H1 (cell line): Measurements from ENCODE around the gene BSG. TPM values are rescaled to one million over a fixed set of nuclear protein-coding genes. Genes with fewer than 3 reads are reported as not detected.

Experiments used
- CTCF ChIA-PET: fragments of 300-600 bp; sonication (Branson Sonifier 250); formaldehyde crosslinking; loops from one replicate; lab custom pipeline; 2021; ENCODE audit not compliant: partially characterized antibody; lab: Charles Lee
- POLR2A ChIA-PET: fragments of 300-600 bp; sonication (Branson Sonifier 250); formaldehyde crosslinking; loops from one replicate; lab custom pipeline; 2021; ENCODE audit warnings: inconsistent platforms; ENCODE audit not compliant: partially characterized antibody; lab: Charles Lee
- DNase-seq, 2 experiments: peaks; one replicate each; pipeline versions ENCODE4 v3.0.0 to v3.0.0-alpha.2; 2010 to 2022; ENCODE audit warnings: low spot score in 2 of 2, low read depth in 1 of 2, mixed read lengths in 1 of 2
- FAIRE-seq: peaks from 2 replicates; lab custom pipeline; 2011; peaks lifted over from hg19 to GRCh38; lab: Jason Lieb, UNC
- H2AFZ ChIP-seq: 2 replicates; pipeline ENCODE4 v1.8.1; 2012; ENCODE audit warnings: low read length, inconsistent platforms
- H2AK5ac ChIP-seq: 2 replicates; pipeline ENCODE4 v1.6.1; 2013; ENCODE audit warnings: low read depth, low read length
- H2BK120ac ChIP-seq: replicated peaks from 2 replicates; pipeline ENCODE3; 2013; ENCODE audit warnings: low read depth, low read length, inconsistent platforms
- H2BK12ac ChIP-seq: 2 replicates; pipeline ENCODE4 v1.6.1; 2013; ENCODE audit warnings: low read depth, low read length
- H2BK15ac ChIP-seq: 2 replicates; pipeline ENCODE4 v1.6.1; 2013; ENCODE audit warnings: low read length
- H2BK20ac ChIP-seq: 2 replicates; pipeline ENCODE4 v1.6.1; 2013; ENCODE audit warnings: low read length
- H2BK5ac ChIP-seq: 2 replicates; pipeline ENCODE4 v1.6.1; 2013; ENCODE audit warnings: low read depth, low read length
- H3K14ac ChIP-seq: 2 replicates; pipeline ENCODE4 v1.6.1; 2013; ENCODE audit warnings: inconsistent platforms; ENCODE audit not compliant: insufficient read length
- H3K18ac ChIP-seq: 2 replicates; pipeline ENCODE4 v1.6.1; 2013; ENCODE audit warnings: low read length; ENCODE audit errors: extremely low read depth
- H3K23ac ChIP-seq: 2 replicates; pipeline ENCODE4 v1.6.1; 2013; ENCODE audit warnings: inconsistent platforms; ENCODE audit not compliant: insufficient read length
- H3K23me2 ChIP-seq: 2 replicates; pipeline ENCODE4 v1.6.1; 2013; ENCODE audit warnings: low read depth, low read length
- H3K27ac ChIP-seq: 2 replicates; pipeline ENCODE4 v1.6.1; 2011; ENCODE audit warnings: low read depth, low read length, inconsistent platforms
- H3K27me3 ChIP-seq, 4 experiments: replicated peaks in 1 of 4; 1 replicate in 1 of 4; 2 replicates in 3 of 4; pipeline versions ENCODE4 v1.6.1 to v1.8.1; 2011 to 2013; ENCODE audit warnings: low read length in 3 of 4, mild to moderate bottlenecking in 3 of 4, inconsistent platforms in 2 of 4, mixed read lengths in 2 of 4, moderate library complexity in 1 of 4; ENCODE audit not compliant: control insufficient read depth in 3 of 4, insufficient read depth in 3 of 4; ENCODE audit errors: extremely low read depth in 1 of 4
- H3K36me3 ChIP-seq, 4 experiments: 2 replicates each; pipeline versions ENCODE4 v1.6.1 to v1.8.1; 2011 to 2013; ENCODE audit warnings: mild to moderate bottlenecking in 4 of 4, low read length in 3 of 4, moderate library complexity in 2 of 4, control low read depth in 1 of 4, inconsistent platforms in 1 of 4; ENCODE audit not compliant: insufficient read depth in 4 of 4, control insufficient read depth in 2 of 4
- H3K4ac ChIP-seq: replicated peaks from 2 replicates; pipeline ENCODE3; 2013; ENCODE audit warnings: low read length, low read depth, mixed read lengths, inconsistent platforms; ENCODE audit not compliant: insufficient read length
- H3K4me1 ChIP-seq, 4 experiments: replicated peaks in 1 of 4; 1 replicate in 1 of 4; 2 replicates in 3 of 4; pipeline versions ENCODE4 v1.6.1 to v1.8.1; 2011 to 2013; ENCODE audit warnings: low read length in 3 of 4, inconsistent platforms in 2 of 4, mixed read lengths in 1 of 4; ENCODE audit not compliant: insufficient read depth in 4 of 4, control insufficient read depth in 3 of 4
- H3K4me2 ChIP-seq, 2 experiments: 2 replicates each; pipeline versions ENCODE4 v1.6.1 to v1.8.1; 2011 to 2013; ENCODE audit warnings: low read depth in 2 of 2, low read length in 2 of 2, control low read depth in 1 of 2, inconsistent platforms in 1 of 2, mild to moderate bottlenecking in 1 of 2; ENCODE audit not compliant: insufficient read depth in 1 of 2
- H3K4me3 ChIP-seq, 4 experiments: fragments of 200-600, 300-600 bp in 1 of 4; sonication (generic), shearing (Covaris generic), sonication (Bioruptor Twin) in 1 of 4; 2 replicates each; pipeline versions ENCODE4 v1.5.1 to v1.8.1; 2011 to 2016; ENCODE audit warnings: low read length in 4 of 4, low read depth in 3 of 4, control low read depth in 2 of 4, inconsistent platforms in 2 of 4, mild to moderate bottlenecking in 2 of 4, mixed read lengths in 1 of 4, moderate library complexity in 1 of 4; ENCODE audit not compliant: insufficient read depth in 2 of 4; ENCODE audit errors: extremely low read depth in 1 of 4
- H3K56ac ChIP-seq: replicated peaks from 2 replicates; pipeline ENCODE3; 2013; ENCODE audit warnings: low read depth, mild to moderate bottlenecking, mixed read lengths, low read length, inconsistent platforms; ENCODE audit not compliant: insufficient read length
- H3K79me1 ChIP-seq: 2 replicates; pipeline ENCODE4 v1.6.1; 2013; ENCODE audit warnings: low read depth, low read length, control low read depth
- H3K79me2 ChIP-seq, 2 experiments: 2 replicates each; pipeline versions ENCODE4 v1.6.1 to v1.8.1; 2012 to 2013; ENCODE audit warnings: low read length in 2 of 2, mild to moderate bottlenecking in 2 of 2, inconsistent platforms in 1 of 2; ENCODE audit not compliant: insufficient read depth in 2 of 2, control insufficient read depth in 1 of 2
- H3K9ac ChIP-seq, 4 experiments: replicated peaks in 1 of 4; 1 replicate in 1 of 4; 2 replicates in 3 of 4; pipeline versions ENCODE4 v1.6.1 to v1.8.1; 2011 to 2013; ENCODE audit warnings: low read depth in 3 of 4, low read length in 3 of 4, control low read depth in 2 of 4, mild to moderate bottlenecking in 2 of 4, moderate library complexity in 2 of 4, inconsistent platforms in 1 of 4; ENCODE audit errors: extremely low read depth in 1 of 4
- H3K9me3 ChIP-seq, 2 experiments: 2 replicates each; pipeline versions ENCODE4 v1.6.1 to v1.8.1; 2012 to 2013; ENCODE audit warnings: mild to moderate bottlenecking in 2 of 2, moderate library complexity in 2 of 2, control low read depth in 1 of 2, inconsistent platforms in 1 of 2, low read depth in 1 of 2, low read length in 1 of 2, mixed read lengths in 1 of 2; ENCODE audit not compliant: insufficient read depth in 2 of 2
- H4K20me1 ChIP-seq, 2 experiments: replicated peaks in 1 of 2; 2 replicates each; pipeline versions ENCODE3 to v1.8.1; 2011 to 2013; ENCODE audit warnings: inconsistent platforms in 2 of 2, low read length in 2 of 2, mild to moderate bottlenecking in 1 of 2; ENCODE audit not compliant: insufficient read depth in 2 of 2, control insufficient read depth in 1 of 2
- H4K5ac ChIP-seq: 2 replicates; pipeline ENCODE4 v1.6.1; 2013; ENCODE audit warnings: low read length, low read depth, mixed read lengths, inconsistent platforms; ENCODE audit not compliant: insufficient read length
- H4K8ac ChIP-seq: 2 replicates; pipeline ENCODE4 v1.8.0; 2013; ENCODE audit warnings: mild to moderate bottlenecking, moderate library complexity, low read length, inconsistent platforms; ENCODE audit not compliant: insufficient read depth; ENCODE audit errors: extremely low read depth
- H4K91ac ChIP-seq: replicated peaks from 2 replicates; pipeline ENCODE3; 2013; ENCODE audit warnings: low read length, mixed read lengths, inconsistent platforms; ENCODE audit not compliant: insufficient read length
- YY1 ChIP-seq: IDR thresholded peaks from 2 replicates; pipeline ENCODE4 v1.6.1; 2011; ENCODE audit warnings: low read depth, mild to moderate bottlenecking, low read length
- WGBS, 2 experiments: shearing (Covaris generic) in 1 of 2; methylation state at CpG; one replicate each; pipeline versions ENCODE4 v1.1.6 to v1.1.7; 2013 to 2015; ENCODE audit warnings: low lambda C conversion rate in 2 of 2, mixed read lengths in 2 of 2, inconsistent platforms in 1 of 2, low coverage in 1 of 2, missing lambda C conversion rate in 1 of 2; ENCODE audit not compliant: insufficient replicate concordance in 2 of 2, insufficient coverage in 1 of 2, insufficient read length in 1 of 2; ENCODE audit errors: extremely low coverage in 1 of 2, missing lambda C conversion rate in 1 of 2; 5-methylcytosine and 5-hydroxymethylcytosine counted together
- polyA plus RNA-seq, 7 experiments: library from polyadenylated mRNA; depleted of rRNA in 3 of 7; stranded (reverse) in 5 of 7; unstranded in 2 of 7; fragments of >200 nt in 5 of 7; fragments of 200-250 nt in 2 of 7; gene quantifications; 1 replicate in 5 of 7; 2 replicates in 1 of 7; 4 replicates in 1 of 7; pipeline versions ENCODE4 v1.2.1 to v1.2.3, GENCODE V29; 2011 to 2013; ENCODE audit warnings: missing spikeins in 2 of 7, mixed read lengths in 2 of 7
- total RNA-seq: library from RNA; stranded (reverse); fragmentation: NEBNext Ultra II Directional; extraction: Animal tissue kit (Norgen Biotek cat#: 25700); gene quantifications from 2 replicates; pipeline ENCODE4 v1.2.1, GENCODE V29; 2021

The BSG gene
- total and polyA plus RNA-seq, 2 of the 8 experiments (the other 6 are each of a cell fraction or from before 2014, with no cell fraction given), result 726 to 1,055 TPM

DNA sequence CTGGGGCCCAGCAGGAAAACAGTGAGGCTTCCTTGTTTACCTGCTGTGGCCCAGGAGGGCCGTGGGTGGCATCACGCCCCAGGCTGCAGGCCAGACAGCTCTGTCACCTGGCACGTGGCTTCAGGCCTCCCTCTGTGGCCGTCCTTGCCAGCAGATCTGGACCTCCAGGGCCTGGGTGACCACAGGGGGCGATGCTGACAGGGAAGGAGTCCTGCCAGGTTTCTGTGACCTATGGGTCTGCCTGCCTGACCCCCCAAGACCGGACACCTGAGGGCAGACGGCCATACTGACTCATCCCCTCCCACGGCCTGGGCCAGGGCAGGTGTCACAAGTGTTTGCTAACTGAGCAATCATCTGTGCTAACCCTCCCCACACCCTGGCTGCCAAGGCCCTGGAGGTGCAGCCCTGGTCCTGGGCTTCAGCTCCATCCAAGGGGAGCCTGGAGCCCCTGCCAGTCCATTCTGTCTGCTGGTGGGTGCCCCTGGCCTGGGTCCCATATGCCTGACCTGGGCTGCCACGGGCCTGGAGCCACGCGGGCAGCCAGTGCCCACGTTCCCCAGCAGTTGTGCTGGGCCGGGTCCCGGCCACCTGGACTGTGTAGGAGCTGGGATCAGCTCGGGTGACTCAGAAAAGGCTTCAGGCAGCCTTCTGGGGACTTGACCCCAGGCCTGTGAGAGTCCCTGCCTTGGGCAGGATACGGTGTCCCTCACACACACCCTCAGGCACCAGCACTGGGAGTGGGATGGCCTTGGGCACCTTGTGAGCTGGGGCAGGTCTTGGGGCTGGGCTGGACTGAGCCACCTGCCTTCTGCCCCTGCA lies 37.2 kb upstream of the BSG start:
- no peak overlapping the region for H3K18ac ChIP-seq
- no peak for TF ChIP-seq YY1
- H3K36me3 ChIP-seq, result peaks cover 8 to 32% (median 21%) of the 10 kb centered on the region in 4 experiments; a peak in 6 of 8 replicates
- no peak overlapping the region for H2AK5ac ChIP-seq
- DNase-seq (no peak), FAIRE-seq (no peak)
- H4K8ac ChIP-seq, result no peak overlapping the region; the same call in 1 of the 2 replicates
- peak overlapping the region in 1 of 4 experiments; percentile 45; a peak in 1 of 7 replicates for H3K9ac ChIP-seq
- no peak overlapping the region for H2BK15ac ChIP-seq
- H3K27ac ChIP-seq, result peak overlapping the region; percentile 45; the same call in 1 of the 2 replicates
- peaks cover 22 to 34% of the 10 kb centered on the region in 2 experiments for H4K20me1 ChIP-seq
- H4K5ac ChIP-seq, result no peak overlapping the region
- H3K4me2 ChIP-seq, result no peak overlapping the region
- H3K79me2 ChIP-seq, result peaks cover 0 to 40% of the 10 kb centered on the region in 2 experiments; a peak in 2 of 4 replicates
- no peak overlapping the region for H4K91ac ChIP-seq
- no peak overlapping the region for H2BK120ac ChIP-seq
- no peaks in the 10 kb centered on the region for H3K9me3 ChIP-seq
- POLR2A ChIA-PET, result interaction anchor here (0.9 kb wide), 1 partner anchor 9 kb away, joined by 3 read pairs; the partner anchor contains the start of gene GZMM
- WGBS, 2 experiments, result 84% methylated on average over 16 of the region's 16 CpGs; no CpG with 5 or more reads in 1 of the 2 experiments
- no peak overlapping the region for H2BK12ac ChIP-seq
- no peak overlapping the region for H2BK5ac ChIP-seq
- H2BK20ac ChIP-seq, result no peak overlapping the region
- H3K4ac ChIP-seq, result no peak overlapping the region
- no peak overlapping the region for H3K56ac ChIP-seq
- H3K4me3 ChIP-seq, result no peak overlapping the region
- peaks cover 5% of the 10 kb centered on the region; the same call in 1 of the 2 replicates for H3K23me2 ChIP-seq
- H3K4me1 ChIP-seq, result peaks cover 0 to 10% (median 8%) of the 10 kb centered on the region in 4 experiments; a peak in 6 of 7 replicates
- H3K79me1 ChIP-seq, result peaks cover 24% of the 10 kb centered on the region
- no peak overlapping the region for H3K14ac ChIP-seq
- CTCF ChIA-PET, result no interaction called here
- no peak overlapping the region for H3K23ac ChIP-seq
- H2AFZ ChIP-seq, result no peak overlapping the region
- H3K27me3 ChIP-seq, result no peaks in the 10 kb centered on the region
